ENCODE results near the gene FKBP4.
"Not testable (repeated sequence)": the region's sequence is repeated elsewhere in the genome, so short reads cannot be mapped to it uniquely, and the experiment has no call there.

FKBP4 gene

GRCh38 chr12:2768224-2768961 is 26.4 kb upstream of the FKBP4 start:
- Mint-ChIP-seq H3K36me3 (ENCODE audit: low read depth) (no peaks in the 10 kb centered on the region), H3K4me1 (ENCODE audit: low read depth) (no peaks in the 10 kb centered on the region), H3K27ac (no peak overlapping the region), H3K4me3 (no peak overlapping the region), H3K27me3 (no peaks in the 10 kb centered on the region), H3K9me3 (no peaks in the 10 kb centered on the region)
- intact Hi-C loops (cut with micrococcal nuclease) = no loop called here

DNA sequence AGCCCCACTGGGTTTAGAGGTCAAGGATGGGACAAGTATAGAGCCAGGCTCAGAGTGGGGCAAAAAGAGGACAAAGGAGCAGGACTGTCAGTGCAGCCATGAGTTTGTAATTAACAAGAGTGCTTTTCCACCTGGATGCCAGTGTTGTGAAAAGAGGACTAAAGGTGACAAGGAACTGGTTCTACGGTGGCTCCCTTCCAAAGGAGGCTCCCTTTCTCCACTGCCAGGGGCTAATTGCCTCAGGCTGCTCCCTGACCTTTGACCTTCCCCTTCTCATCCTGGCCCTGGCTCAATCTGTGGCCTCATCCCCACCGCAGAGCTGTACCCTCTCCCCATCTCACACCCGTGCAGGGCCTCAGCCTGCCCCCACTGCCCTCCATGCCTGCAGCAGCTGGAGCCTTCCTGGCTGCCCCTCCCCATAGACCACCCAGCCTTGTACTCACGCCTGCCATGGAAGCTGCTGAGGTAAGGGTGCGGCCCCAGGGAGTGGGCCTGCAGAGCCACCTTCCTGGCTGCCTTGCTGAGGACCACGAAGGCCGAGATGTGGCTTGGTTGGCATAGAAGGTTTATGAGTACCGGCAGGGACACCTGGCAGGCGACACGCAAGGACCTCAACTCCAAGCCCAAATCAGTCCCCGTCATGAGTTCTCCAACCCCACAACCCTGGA is 24.8 kb upstream of the FKBP4 start:
- Mint-ChIP-seq H3K4me1 (ENCODE audit: low read depth) (no peaks in the 10 kb centered on the region), H3K27me3 (no peaks in the 10 kb centered on the region), H3K9me3 (no peaks in the 10 kb centered on the region), H3K4me3 (no peak overlapping the region), H3K27ac (no peak overlapping the region), H3K36me3 (ENCODE audit: low read depth) (no peaks in the 10 kb centered on the region)
- intact Hi-C loops (cut with micrococcal nuclease) = no loop called here

GRCh38 chr12:2770544-2770943 is 24.2 kb upstream of the FKBP4 start:
- H3K4me1 Mint-ChIP-seq (ENCODE audit: low read depth); H3K36me3 Mint-ChIP-seq (ENCODE audit: low read depth); H3K27ac Mint-ChIP-seq; H3K9me3 Mint-ChIP-seq; H3K4me3 Mint-ChIP-seq; H3K27me3 Mint-ChIP-seq; intact Hi-C loops (cut with micrococcal nuclease): not testable (repeated sequence)

- Mint-ChIP-seq H3K4me1 (ENCODE audit: low read depth) (no peaks in the 10 kb centered on the region), H3K36me3 (ENCODE audit: low read depth) (no peaks in the 10 kb centered on the region), H3K4me3 (no peak overlapping the region), H3K9me3 (no peaks in the 10 kb centered on the region), H3K27ac (no peak overlapping the region), H3K27me3 (no peaks in the 10 kb centered on the region)
- intact Hi-C loops (cut with micrococcal nuclease) = no loop called here
Observed at GRCh38 chr12:2772370-2772769, 22.4 kb upstream of the FKBP4 start.

GRCh38 chr12:2773199-2773875 is 21.4 kb upstream of the FKBP4 start:
- Mint-ChIP-seq H3K27me3 (no peaks in the 10 kb centered on the region), H3K9me3 (no peaks in the 10 kb centered on the region), H3K36me3 (ENCODE audit: low read depth) (no peaks in the 10 kb centered on the region), H3K4me3 (no peak overlapping the region), H3K4me1 (ENCODE audit: low read depth) (no peaks in the 10 kb centered on the region), H3K27ac (no peak overlapping the region)
- intact Hi-C loops (cut with micrococcal nuclease) = no loop called here

GRCh38 chr12:2775431-2775830 is 19.3 kb upstream of the FKBP4 start:
- peaks cover 9% of the 10 kb centered on the region for H3K4me1 Mint-ChIP-seq (ENCODE audit: low read depth)
- no peaks in the 10 kb centered on the region for H3K9me3 Mint-ChIP-seq
- H3K36me3 Mint-ChIP-seq (ENCODE audit: low read depth) = no peaks in the 10 kb centered on the region
- H3K27ac Mint-ChIP-seq = no peak overlapping the region
- peaks cover 3% of the 10 kb centered on the region for H3K27me3 Mint-ChIP-seq
- intact Hi-C loops (cut with micrococcal nuclease) = no loop called here
- H3K4me3 Mint-ChIP-seq = no peak overlapping the region

DNA sequence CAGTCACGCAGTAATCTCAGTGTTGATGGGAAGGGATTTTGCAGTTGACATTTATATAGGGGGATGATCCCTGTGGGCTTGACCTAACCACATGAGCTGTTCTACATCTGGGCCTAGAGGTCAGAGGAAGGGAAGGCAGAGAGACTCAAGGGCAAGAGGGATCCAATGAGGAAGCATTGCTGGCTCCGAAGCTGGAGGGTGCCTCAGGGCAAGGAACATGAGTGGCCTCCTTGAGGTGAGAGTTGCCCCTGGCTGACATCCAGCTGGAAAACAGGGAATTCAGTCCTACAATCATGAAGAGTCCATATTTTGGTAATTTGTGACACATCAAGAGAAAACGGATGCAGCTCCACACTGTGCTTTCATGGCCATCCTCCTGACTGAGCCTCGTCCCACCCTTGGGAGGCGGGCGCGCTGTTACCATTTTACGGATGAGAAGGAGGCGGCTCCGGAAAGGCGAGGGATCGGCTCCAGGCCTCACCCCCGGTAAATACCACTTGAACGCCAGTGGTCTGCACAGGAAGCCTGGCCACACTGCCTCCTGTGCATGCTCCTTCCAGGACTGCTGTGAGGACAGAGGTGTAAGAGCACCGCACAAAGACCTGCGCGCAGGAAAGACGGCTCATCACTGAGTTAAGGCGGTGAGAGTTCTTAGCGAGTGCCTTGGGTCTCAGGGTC is 18.5 kb upstream of the FKBP4 start:
- no peak overlapping the region for H3K4me3 Mint-ChIP-seq
- intact Hi-C loops (cut with micrococcal nuclease) = no loop called here
- peaks cover 3% of the 10 kb centered on the region for H3K27me3 Mint-ChIP-seq
- H3K4me1 Mint-ChIP-seq (ENCODE audit: low read depth) = peaks cover 9% of the 10 kb centered on the region
- no peaks in the 10 kb centered on the region for H3K36me3 Mint-ChIP-seq (ENCODE audit: low read depth)
- H3K27ac Mint-ChIP-seq = no peak overlapping the region
- no peaks in the 10 kb centered on the region for H3K9me3 Mint-ChIP-seq

- intact Hi-C loops (cut with micrococcal nuclease) = no loop called here
- Mint-ChIP-seq H3K27me3 (peaks cover 22% of the 10 kb centered on the region), H3K9me3 (no peaks in the 10 kb centered on the region), H3K27ac (no peak overlapping the region), H3K36me3 (ENCODE audit: low read depth) (no peaks in the 10 kb centered on the region), H3K4me1 (ENCODE audit: low read depth) (peaks cover 19% of the 10 kb centered on the region), H3K4me3 (no peak overlapping the region)
Observed at GRCh38 chr12:2779281-2779680, 15.5 kb upstream of the FKBP4 start.

GRCh38 chr12:2783936-2784600 is 10.7 kb upstream of the FKBP4 start:
- H3K9me3 Mint-ChIP-seq = no peaks in the 10 kb centered on the region
- no peak overlapping the region for H3K27ac Mint-ChIP-seq
- H3K27me3 Mint-ChIP-seq = peaks cover 29% of the 10 kb centered on the region
- intact Hi-C loops (cut with micrococcal nuclease) = loop anchor here (5.0 kb wide), 1 partner anchor 102 kb away; no protein-coding TSS in a partner anchor
- H3K36me3 Mint-ChIP-seq (ENCODE audit: low read depth) = no peaks in the 10 kb centered on the region
- peak overlapping the region; percentile 61 for H3K4me3 Mint-ChIP-seq
- peaks cover 17% of the 10 kb centered on the region for H3K4me1 Mint-ChIP-seq (ENCODE audit: low read depth)

DNA sequence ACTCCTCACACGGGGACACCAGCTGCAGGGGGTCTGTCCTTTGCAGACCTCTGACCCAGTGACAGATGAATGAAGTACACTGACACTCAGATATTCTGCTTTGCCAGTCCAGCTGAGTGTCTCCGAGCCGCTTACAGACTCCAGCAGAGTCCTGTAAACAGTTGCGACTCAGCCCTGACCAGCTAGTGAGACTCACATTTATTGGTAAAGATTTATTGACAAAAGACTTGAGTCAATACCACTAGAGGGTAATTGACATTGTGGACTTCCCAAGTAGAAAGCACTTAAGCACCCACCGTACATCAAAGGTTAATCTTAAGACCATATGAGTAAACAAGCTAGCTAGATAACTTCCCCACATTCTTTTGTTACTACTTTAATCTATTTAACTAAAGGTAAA is 9.8 kb upstream of the FKBP4 start:
- Mint-ChIP-seq H3K9me3 (no peaks in the 10 kb centered on the region), H3K4me3 (no peak overlapping the region)
- intact Hi-C loops (cut with micrococcal nuclease) = no loop called here

GRCh38 chr12:2791089-2791488 is 3.7 kb upstream of the FKBP4 start:
- Mint-ChIP-seq H3K4me1 (ENCODE audit: low read depth) (peaks cover 24% of the 10 kb centered on the region), H3K9me3 (no peaks in the 10 kb centered on the region), H3K27me3 (peaks cover 17% of the 10 kb centered on the region), H3K27ac (no peak overlapping the region), H3K36me3 (ENCODE audit: low read depth) (peaks cover 12% of the 10 kb centered on the region), H3K4me3 (no peak overlapping the region)
- intact Hi-C loops (cut with micrococcal nuclease) = no loop called here

More for the DNA sequence above, 9.8 kb upstream of the FKBP4 start:
- H3K4me1 Mint-ChIP-seq (ENCODE audit: low read depth) = peaks cover 11% of the 10 kb centered on the region
- no peak overlapping the region for H3K27ac Mint-ChIP-seq
- H3K36me3 Mint-ChIP-seq (ENCODE audit: low read depth) = no peaks in the 10 kb centered on the region
- H3K27me3 Mint-ChIP-seq = peaks cover 27% of the 10 kb centered on the region

GRCh38 chr12:2792671-2793500 is 1.9 kb upstream of the FKBP4 start:
- intact Hi-C loops (cut with micrococcal nuclease) = no loop called here
- Mint-ChIP-seq H3K27ac (no peak overlapping the region), H3K4me1 (ENCODE audit: low read depth) (peaks cover 42% of the 10 kb centered on the region), H3K27me3 (peaks cover 17% of the 10 kb centered on the region), H3K36me3 (ENCODE audit: low read depth) (peaks cover 30% of the 10 kb centered on the region), H3K9me3 (no peaks in the 10 kb centered on the region), H3K4me3 (no peak overlapping the region)

DNA sequence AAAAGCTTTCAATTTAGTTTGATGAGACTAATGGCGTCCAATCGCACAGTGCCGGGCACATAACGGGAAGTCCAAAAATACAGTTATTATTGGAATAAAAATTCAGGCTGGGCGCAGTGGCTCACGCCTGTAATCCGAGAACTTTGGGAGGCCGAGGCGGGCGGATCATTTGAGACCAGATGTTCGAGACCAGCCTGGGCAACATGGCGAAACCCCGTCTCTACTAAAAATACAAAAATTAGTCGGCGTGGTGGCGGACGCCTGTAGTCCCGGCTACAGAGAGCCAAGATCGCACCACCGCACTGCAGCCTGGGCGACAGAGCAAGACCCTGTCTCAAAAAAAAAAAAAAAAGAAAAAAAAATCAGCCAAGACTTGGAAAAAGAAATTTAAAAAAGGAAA is 1.2 kb upstream of the FKBP4 start:
- Mint-ChIP-seq H3K27ac (no peak overlapping the region), H3K4me1 (ENCODE audit: low read depth) (peaks cover 47% of the 10 kb centered on the region), H3K27me3 (peaks cover 13% of the 10 kb centered on the region), H3K36me3 (ENCODE audit: low read depth) (peaks cover 36% of the 10 kb centered on the region), H3K4me3 (peak overlapping the region; percentile 86), H3K9me3 (no peaks in the 10 kb centered on the region)
- intact Hi-C loops (cut with micrococcal nuclease) = no loop called here

Data from dendritic cell treated with granulocyte-macrophage colony-stimulating factor and Interleukin-4, amounts not matched to agents 40 ng/mL and 50 ng/mL, for 4 days (primary cell).